Osteocyte (in vitro differentiated cells): ENCODE measurements around the gene NACC2. TPM values are rescaled to one million over a fixed set of nuclear protein-coding genes. Genes with fewer than 3 reads are reported as not detected.

Experiments used
- DNase-seq: peaks from one replicate; pipeline ENCODE4 v3.0.0; 2021; ENCODE audit warnings: mixed read lengths; ENCODE audit not compliant: unreplicated experiment; ENCODE audit errors: extremely low spot score
- H3K27ac Mint-ChIP-seq: one replicate; pipeline ENCODE4 v1.8.0; 2021; ENCODE audit warnings: mild to moderate bottlenecking, mixed read lengths; ENCODE audit not compliant: unreplicated experiment
- H3K27me3 Mint-ChIP-seq: one replicate; pipeline ENCODE4 v1.8.0; 2021; ENCODE audit warnings: mixed read lengths; ENCODE audit not compliant: unreplicated experiment
- H3K36me3 Mint-ChIP-seq: one replicate; pipeline ENCODE4 v1.8.0; 2021; ENCODE audit warnings: mixed read lengths; ENCODE audit not compliant: unreplicated experiment
- H3K4me1 Mint-ChIP-seq: one replicate; pipeline ENCODE4 v1.8.0; 2021; ENCODE audit warnings: mixed read lengths; ENCODE audit not compliant: unreplicated experiment
- H3K4me3 Mint-ChIP-seq: one replicate; pipeline ENCODE4 v1.8.0; 2021; ENCODE audit warnings: mild to moderate bottlenecking, moderate library complexity, mixed read lengths; ENCODE audit not compliant: unreplicated experiment
- H3K9me3 Mint-ChIP-seq: one replicate; pipeline ENCODE4 v1.8.0; 2021; ENCODE audit warnings: mixed read lengths; ENCODE audit not compliant: unreplicated experiment
- total RNA-seq: library from RNA; stranded (reverse); gene quantifications from 2 replicates; pipeline ENCODE4 v1.2.1, GENCODE V29; 2021
- TF ChIP-seq, protein P1 (sequence below): fragments of 200-600 bp; sonication (generic); IDR thresholded peaks from 2 replicates; pipeline ENCODE4 v1.5.0; 2021; ENCODE audit warnings: antibody characterized with exemption, mild to moderate bottlenecking, moderate library complexity

NACC2 gene
- total RNA-seq, 1 donor from 2014 or later = 40.1 TPM

DNA sequence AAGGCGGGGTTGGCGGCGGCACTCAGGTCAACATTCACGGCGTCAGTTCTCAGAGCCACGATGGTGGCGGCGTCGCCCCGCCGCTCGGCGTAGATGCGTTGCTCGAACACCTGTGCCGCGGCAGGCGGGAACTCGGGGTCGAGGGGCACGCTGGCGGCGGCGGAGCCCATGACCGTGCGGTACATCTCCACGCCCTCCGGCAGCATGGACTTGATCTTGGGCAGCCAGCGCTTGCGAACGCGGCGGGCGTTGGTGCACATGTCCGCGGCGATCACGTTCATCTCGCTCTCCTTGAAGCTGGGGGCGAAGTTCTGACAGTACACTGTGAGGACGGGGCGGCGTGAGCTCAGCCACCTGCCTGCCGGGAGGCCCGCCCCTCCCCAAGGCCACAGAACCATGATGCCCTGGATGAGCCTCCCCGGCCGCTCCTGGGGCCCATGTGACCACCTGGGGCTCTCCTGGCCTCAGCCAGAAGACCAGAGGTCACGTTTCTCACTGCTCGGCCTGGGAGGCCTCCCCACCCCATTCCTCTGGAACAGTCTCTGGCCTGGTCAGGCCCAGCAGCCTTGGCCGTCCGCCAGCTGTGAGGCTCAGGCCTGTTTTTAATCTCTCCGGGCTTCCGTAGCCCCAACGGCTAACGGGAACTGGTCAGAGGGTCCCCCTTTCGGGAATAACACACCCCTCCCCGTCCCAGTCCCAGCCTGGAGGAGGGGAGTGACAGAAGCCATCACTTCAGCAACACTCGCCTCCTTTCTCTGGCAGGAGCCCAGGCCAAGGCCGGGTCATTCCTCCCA lies 83.2 kb downstream of the NACC2 start:
- Mint-ChIP-seq H3K36me3 (peaks cover 13% of the 10 kb centered on the region), H3K27ac (peak overlapping the region; percentile 84), H3K4me1 (peaks cover 39% of the 10 kb centered on the region), H3K4me3 (peak overlapping the region; percentile 16), H3K27me3 (no peaks in the 10 kb centered on the region), H3K9me3 (no peaks in the 10 kb centered on the region)
- no peak for DNase-seq
- TF ChIP-seq, protein P1, sequence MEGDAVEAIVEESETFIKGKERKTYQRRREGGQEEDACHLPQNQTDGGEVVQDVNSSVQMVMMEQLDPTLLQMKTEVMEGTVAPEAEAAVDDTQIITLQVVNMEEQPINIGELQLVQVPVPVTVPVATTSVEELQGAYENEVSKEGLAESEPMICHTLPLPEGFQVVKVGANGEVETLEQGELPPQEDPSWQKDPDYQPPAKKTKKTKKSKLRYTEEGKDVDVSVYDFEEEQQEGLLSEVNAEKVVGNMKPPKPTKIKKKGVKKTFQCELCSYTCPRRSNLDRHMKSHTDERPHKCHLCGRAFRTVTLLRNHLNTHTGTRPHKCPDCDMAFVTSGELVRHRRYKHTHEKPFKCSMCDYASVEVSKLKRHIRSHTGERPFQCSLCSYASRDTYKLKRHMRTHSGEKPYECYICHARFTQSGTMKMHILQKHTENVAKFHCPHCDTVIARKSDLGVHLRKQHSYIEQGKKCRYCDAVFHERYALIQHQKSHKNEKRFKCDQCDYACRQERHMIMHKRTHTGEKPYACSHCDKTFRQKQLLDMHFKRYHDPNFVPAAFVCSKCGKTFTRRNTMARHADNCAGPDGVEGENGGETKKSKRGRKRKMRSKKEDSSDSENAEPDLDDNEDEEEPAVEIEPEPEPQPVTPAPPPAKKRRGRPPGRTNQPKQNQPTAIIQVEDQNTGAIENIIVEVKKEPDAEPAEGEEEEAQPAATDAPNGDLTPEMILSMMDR = no peak

GRCh38 chr9:136011376-136011702 lies 83.8 kb downstream of the NACC2 start:
- peaks cover 44% of the 10 kb centered on the region for H3K4me1 Mint-ChIP-seq
- H3K27me3 Mint-ChIP-seq = no peaks in the 10 kb centered on the region
- peaks cover 13% of the 10 kb centered on the region for H3K36me3 Mint-ChIP-seq
- H3K4me3 Mint-ChIP-seq = no peak overlapping the region
- no peak for DNase-seq
- no peaks in the 10 kb centered on the region for H3K9me3 Mint-ChIP-seq
- no peak overlapping the region for H3K27ac Mint-ChIP-seq
- TF ChIP-seq, protein P1 = no peak

DNA sequence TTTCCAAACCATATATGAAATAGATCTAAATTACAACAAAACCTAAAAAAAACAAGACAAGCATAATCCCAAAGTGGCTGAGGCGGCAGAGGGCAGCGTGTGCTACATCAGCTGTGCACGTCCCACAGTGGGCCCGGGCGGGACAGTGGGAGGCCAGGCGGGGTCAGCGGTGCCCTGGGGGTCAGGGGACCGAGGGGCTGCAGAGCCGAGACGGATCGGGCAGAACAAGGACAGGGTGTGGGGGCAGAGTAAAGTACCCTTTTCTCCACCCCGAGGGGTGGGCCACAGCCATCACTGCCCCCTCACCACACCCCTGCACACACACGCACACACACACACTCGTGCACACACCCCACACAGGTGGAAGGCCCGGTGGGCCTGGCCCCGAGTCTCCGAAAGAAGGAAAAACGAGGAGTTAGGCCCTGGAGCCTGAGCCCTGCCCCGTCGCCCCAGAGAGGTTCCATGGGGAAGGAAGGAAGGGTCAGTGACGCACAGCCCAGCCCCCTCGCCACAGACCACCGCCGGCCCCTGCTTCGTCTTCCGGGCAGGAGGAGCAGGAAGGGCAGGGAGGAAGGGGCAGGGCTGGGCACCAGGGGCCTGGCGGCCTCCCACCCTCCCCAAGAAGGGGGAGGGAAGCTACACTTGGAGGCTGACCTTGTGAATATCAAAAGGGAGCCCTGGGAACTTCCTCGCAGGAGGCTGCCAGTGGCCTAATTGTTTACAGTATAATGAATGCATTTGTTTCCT lies 84.3 kb downstream of the NACC2 start:
- Mint-ChIP-seq H3K27ac (no peak overlapping the region), H3K36me3 (peaks cover 11% of the 10 kb centered on the region), H3K27me3 (no peaks in the 10 kb centered on the region), H3K4me1 (peaks cover 44% of the 10 kb centered on the region), H3K4me3 (no peak overlapping the region), H3K9me3 (no peaks in the 10 kb centered on the region)
- no peak for DNase-seq
- TF ChIP-seq, protein P1 = no peak

- no peaks in the 10 kb centered on the region for H3K9me3 Mint-ChIP-seq
- H3K27ac Mint-ChIP-seq = no peak overlapping the region
- H3K27me3 Mint-ChIP-seq = no peaks in the 10 kb centered on the region
- peaks cover 44% of the 10 kb centered on the region for H3K4me1 Mint-ChIP-seq
- no peak for DNase-seq
- H3K4me3 Mint-ChIP-seq = no peak overlapping the region
- TF ChIP-seq, protein P1 = no peak
- H3K36me3 Mint-ChIP-seq = peaks cover 11% of the 10 kb centered on the region
Observed at GRCh38 chr9:136010176-136010575, 84.9 kb downstream of the NACC2 start.

DNA sequence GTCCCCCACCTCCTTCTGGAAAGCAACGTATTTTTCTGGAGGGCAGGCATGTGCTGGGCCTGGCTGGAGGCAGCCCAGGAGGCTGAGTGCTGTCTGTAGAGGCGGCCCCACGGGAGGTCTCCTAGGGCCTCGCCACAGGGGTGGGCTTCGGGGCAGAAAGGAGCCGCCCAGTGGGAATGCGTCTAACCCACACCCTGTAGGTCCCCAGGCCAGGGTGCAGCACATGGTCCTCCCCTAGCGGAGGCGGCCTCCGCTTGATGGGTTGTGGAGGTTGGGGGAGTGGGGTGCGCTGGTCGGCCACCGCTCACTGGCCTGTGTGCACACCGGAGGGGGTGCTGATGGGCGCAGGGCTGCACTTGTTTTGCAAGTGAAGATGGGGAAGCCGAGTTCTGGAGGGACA lies 85.6 kb downstream of the NACC2 start:
- H3K27ac Mint-ChIP-seq = no peak overlapping the region
- DNase-seq = no peak
- no peaks in the 10 kb centered on the region for H3K9me3 Mint-ChIP-seq
- no peaks in the 10 kb centered on the region for H3K27me3 Mint-ChIP-seq
- peaks cover 6% of the 10 kb centered on the region for H3K36me3 Mint-ChIP-seq
- TF ChIP-seq, protein P1 = no peak
- H3K4me3 Mint-ChIP-seq = no peak overlapping the region
- peaks cover 42% of the 10 kb centered on the region for H3K4me1 Mint-ChIP-seq
